Neural cell (in vitro differentiated cells): Measurements from ENCODE around the gene NEK4. TPM values are rescaled to one million over a fixed set of nuclear protein-coding genes. Genes with fewer than 3 reads are reported as not detected.

Experiments
- H2AFZ ChIP-seq: fragments of 200-600, 300-800 bp; sonication (generic), shearing (Covaris generic); 2 replicates; pipeline ENCODE4 v1.6.0; 2014; ENCODE audit warnings: low read depth, mild to moderate bottlenecking, antibody characterized with exemption, low read length, moderate library complexity
- H3F3A ChIP-seq: fragments of 200-600 bp; shearing (Covaris generic); 2 replicates; pipeline ENCODE4 v1.6.1; 2016; ENCODE audit warnings: mild to moderate bottlenecking, moderate library complexity, mixed read lengths, antibody characterized with exemption, low read length; ENCODE audit not compliant: insufficient read depth, poor library complexity, severe bottlenecking
- H3K27ac ChIP-seq: fragments of 200-600, 300-800 bp; sonication (generic), shearing (Covaris generic); 2 replicates; pipeline ENCODE4 v1.5.1; 2014; ENCODE audit warnings: mild to moderate bottlenecking, low read length, moderate library complexity
- H3K27me3 ChIP-seq: fragments of 300-800, 200-600 bp; sonication (generic), shearing (Covaris generic); 2 replicates; pipeline ENCODE4 v1.6.0; 2014; ENCODE audit warnings: mild to moderate bottlenecking, low read depth, low read length, moderate library complexity; ENCODE audit not compliant: insufficient read depth
- H3K36me3 ChIP-seq: fragments of 300-800, 200-600 bp; sonication (generic), shearing (Covaris generic); 2 replicates; pipeline ENCODE4 v1.5.1; 2014; ENCODE audit warnings: mild to moderate bottlenecking, antibody characterized with exemption, low read length, moderate library complexity; ENCODE audit not compliant: insufficient read depth
- H3K4me2 ChIP-seq: fragments of 300-800, 200-600 bp; sonication (generic), shearing (Covaris generic); 2 replicates; pipeline ENCODE4 v1.6.0; 2014; ENCODE audit warnings: mild to moderate bottlenecking, low read length
- H3K4me3 ChIP-seq: fragments of 300-800, 200-600 bp; sonication (generic), shearing (Covaris generic); 2 replicates; pipeline ENCODE4 v1.5.1; 2014; ENCODE audit warnings: mild to moderate bottlenecking, low read length, moderate library complexity
- H3K79me2 ChIP-seq: fragments of 200-600 bp; shearing (Covaris generic); replicated peaks from 2 replicates; pipeline ENCODE4 v1.6.0; 2014; ENCODE audit warnings: mild to moderate bottlenecking, low read length, moderate library complexity; ENCODE audit not compliant: insufficient read depth
- H3K9ac ChIP-seq: fragments of 300-800, 200-600 bp; sonication (generic), shearing (Covaris generic); 2 replicates; pipeline ENCODE4 v1.6.1; 2016; ENCODE audit warnings: mild to moderate bottlenecking, low read length, mixed read lengths
- H3K9me2 ChIP-seq: fragments of 200-600 bp; shearing (Covaris generic); 2 replicates; pipeline ENCODE4 v1.6.1; 2016; ENCODE audit warnings: mild to moderate bottlenecking, low read length, mixed read lengths; ENCODE audit not compliant: insufficient read depth
- H3K9me3 ChIP-seq: fragments of 200-600, 300-800 bp; sonication (generic), shearing (Covaris generic); 2 replicates; pipeline ENCODE4 v1.6.1; 2016; ENCODE audit warnings: mild to moderate bottlenecking, mixed run types, low read length, moderate library complexity, mixed read lengths
- H4K20me1 ChIP-seq: fragments of 200-600 bp; shearing (Covaris generic); 2 replicates; pipeline ENCODE4 v1.6.1; 2016; ENCODE audit warnings: mild to moderate bottlenecking, mixed run types; ENCODE audit not compliant: insufficient read depth
- CTCF ChIP-seq: fragments of 450-650 bp; IDR thresholded peaks from 2 replicates; pipeline ENCODE4 v1.5.1; 2014; ENCODE audit warnings: antibody characterized with exemption, mild to moderate bottlenecking, moderate library complexity; ENCODE audit not compliant: poor library complexity, severe bottlenecking
- EP300 ChIP-seq: fragments of 450-650 bp; conservative IDR thresholded peaks from 2 replicates; pipeline ENCODE4 v1.6.1; 2014; ENCODE audit warnings: antibody characterized with exemption, mild to moderate bottlenecking, moderate library complexity; ENCODE audit not compliant: poor library complexity, severe bottlenecking
- EZH2 ChIP-seq: fragments of 200-600, 300-800 bp; shearing (Covaris generic), sonication (generic); IDR thresholded peaks from 2 replicates; pipeline ENCODE4 v1.6.1; 2014; ENCODE audit warnings: antibody characterized with exemption, low read length, borderline replicate concordance, mild to moderate bottlenecking; ENCODE audit not compliant: insufficient read depth, poor library complexity, severe bottlenecking
- MXI1 ChIP-seq: fragments of 450-650 bp; conservative IDR thresholded peaks from 2 replicates; pipeline ENCODE4 v1.6.1; 2014; ENCODE audit warnings: antibody characterized with exemption, mild to moderate bottlenecking; ENCODE audit not compliant: poor library complexity, severe bottlenecking
- POLR2AphosphoS5 ChIP-seq: IDR thresholded peaks from 2 replicates; pipeline ENCODE4 v1.6.1; 2012
- RAD21 ChIP-seq: fragments of 450-650 bp; conservative IDR thresholded peaks from 2 replicates; pipeline ENCODE4 v1.6.1; 2014; ENCODE audit warnings: antibody characterized with exemption, mild to moderate bottlenecking, moderate library complexity
- REST ChIP-seq: IDR thresholded peaks from 2 replicates; pipeline ENCODE4 v1.6.1; 2012; ENCODE audit warnings: borderline replicate concordance
- SMC3 ChIP-seq: fragments of 450-650 bp; conservative IDR thresholded peaks from 2 replicates; pipeline ENCODE4 v1.6.1; 2014; ENCODE audit warnings: antibody characterized with exemption, mild to moderate bottlenecking, moderate library complexity; ENCODE audit not compliant: poor library complexity
- TAF1 ChIP-seq: IDR thresholded peaks from 2 replicates; pipeline ENCODE4 v1.6.1; 2012; ENCODE audit warnings: low read depth
- polyA plus RNA-seq: library from polyadenylated mRNA; depleted of rRNA; stranded (reverse); fragments of >200 nt; gene quantifications from 2 replicates; pipeline ENCODE4 v1.2.3, GENCODE V29; 2014

Gene NEK4
- polyA plus RNA-seq, 1 donor from 2014 or later = 45.6 TPM

- H3K4me2 ChIP-seq = no peak overlapping the region
- H3K27me3 ChIP-seq = no peaks in the 10 kb centered on the region
- H3K27ac ChIP-seq = no peak overlapping the region
- no peak overlapping the region for H3K4me3 ChIP-seq
- no peaks in the 10 kb centered on the region for H3F3A ChIP-seq
- TF ChIP-seq REST = no peak
- TF ChIP-seq MXI1 = no peak
- no peak for TF ChIP-seq EZH2
- TF ChIP-seq TAF1 = no peak
- no peak for TF ChIP-seq POLR2AphosphoS5
- TF ChIP-seq CTCF = no peak
- no peak for TF ChIP-seq SMC3
- TF ChIP-seq RAD21 = no peak
- no peak for TF ChIP-seq EP300
- H3K36me3 ChIP-seq = no peaks in the 10 kb centered on the region
- H3K79me2 ChIP-seq = no peaks in the 10 kb centered on the region
- no peak overlapping the region for H3K9ac ChIP-seq
- H2AFZ ChIP-seq = no peak overlapping the region
- no peaks in the 10 kb centered on the region for H3K9me2 ChIP-seq
- H4K20me1 ChIP-seq = no peaks in the 10 kb centered on the region
- no peaks in the 10 kb centered on the region for H3K9me3 ChIP-seq
Observed at GRCh38 chr3:52790337-52790736, 19.6 kb upstream of the NEK4 start.

GRCh38 chr3:52789746-52790040, 19.0 kb upstream of the NEK4 start:
- Histone ChIP-seq H3K9me3 (no peaks in the 10 kb centered on the region), H3K9ac (no peak overlapping the region), H3K27me3 (no peaks in the 10 kb centered on the region), H3F3A (no peaks in the 10 kb centered on the region), H3K36me3 (no peaks in the 10 kb centered on the region), H3K4me3 (no peak overlapping the region), H3K9me2 (no peaks in the 10 kb centered on the region), H2AFZ (no peak overlapping the region), H3K4me2 (no peak overlapping the region), H3K27ac (no peak overlapping the region), H4K20me1 (no peaks in the 10 kb centered on the region), H3K79me2 (no peaks in the 10 kb centered on the region)
- no peak for TF ChIP-seq MXI1
- TF ChIP-seq EZH2 = no peak
- no peak for TF ChIP-seq SMC3
- TF ChIP-seq CTCF = no peak
- TF ChIP-seq RAD21 = no peak
- no peak for TF ChIP-seq POLR2AphosphoS5
- no peak for TF ChIP-seq REST
- no peak for TF ChIP-seq TAF1
- no peak for TF ChIP-seq EP300
